HepG2 (cell line): Measurements from ENCODE around the gene C11orf68. TPM values are rescaled to one million over a fixed set of nuclear protein-coding genes. Genes with fewer than 3 reads are reported as not detected.

Source experiments
- ATF6 ChIP-seq: sonication (generic); formaldehyde crosslinking; conservative IDR thresholded peaks from 2 replicates; pipeline ENCODE4 v1.4.0; 2020; ENCODE audit warnings: missing genetic modification reagents
- EED ChIP-seq: sonication (generic); formaldehyde crosslinking; IDR thresholded peaks from 2 replicates; pipeline ENCODE4 v1.5.0; 2020; ENCODE audit warnings: mild to moderate bottlenecking, missing genetic modification reagents
- FOXA1 ChIP-seq, 2 experiments: fragments of 450-650 bp in 1 of 2; sonication (generic) in 1 of 2; formaldehyde crosslinking in 1 of 2; IDR thresholded peaks; 2 replicates each; pipeline versions ENCODE4 v1.4.0 to v1.6.1; 2016 to 2020; ENCODE audit warnings: missing genetic modification reagents in 1 of 2
- FOXM1 ChIP-seq: sonication (generic); formaldehyde crosslinking; IDR thresholded peaks from 2 replicates; pipeline ENCODE4 v1.5.0; 2020; ENCODE audit warnings: missing genetic modification reagents
- HOXD1 ChIP-seq: sonication (generic); formaldehyde crosslinking; IDR thresholded peaks from 2 replicates; pipeline ENCODE4 v1.5.0; 2020; ENCODE audit warnings: missing genetic modification reagents
- PAX8 ChIP-seq: sonication (generic); formaldehyde crosslinking; IDR thresholded peaks from 2 replicates; pipeline ENCODE4 v1.8.0; 2022; ENCODE audit warnings: mild to moderate bottlenecking, missing genetic modification reagents, borderline replicate concordance
- RFX5 ChIP-seq: IDR thresholded peaks from 2 replicates; pipeline ENCODE4 v1.6.1; 2011; ENCODE audit warnings: low read depth, low read length, improper control_type of control experiment
- RFXANK ChIP-seq: IDR thresholded peaks from 2 replicates; pipeline ENCODE4 v1.6.1; 2016
- STAT5B ChIP-seq: sonication (generic); formaldehyde crosslinking; IDR thresholded peaks from 2 replicates; pipeline ENCODE4 v1.4.0; 2020; ENCODE audit warnings: missing genetic modification reagents
- THAP11 ChIP-seq: IDR thresholded peaks from 2 replicates; pipeline ENCODE4 v1.6.1; 2016; ENCODE audit warnings: missing biosample characterization, missing genetic modification reagents
- U2AF1 ChIP-seq: fragments of 200-400 bp; formaldehyde crosslinking; optimal IDR thresholded peaks from 2 replicates; pipeline ENCODE3; 2017; ENCODE audit warnings: mild to moderate bottlenecking, low read depth, low read length
- ZBTB7B ChIP-seq: sonication (generic); formaldehyde crosslinking; IDR thresholded peaks from 2 replicates; pipeline ENCODE4 v1.4.0; 2020; ENCODE audit warnings: missing genetic modification reagents
- ZNF263 ChIP-seq: sonication (generic); formaldehyde crosslinking; IDR thresholded peaks from 2 replicates; pipeline ENCODE4 v1.4.0; 2020; ENCODE audit warnings: missing genetic modification reagents
- ZNF329 ChIP-seq: sonication (generic); formaldehyde crosslinking; IDR thresholded peaks from 2 replicates; pipeline ENCODE4 v1.9.0; 2021; ENCODE audit warnings: low read depth, mild to moderate bottlenecking, missing genetic modification reagents
- ZNF367 ChIP-seq: sonication (generic); formaldehyde crosslinking; IDR thresholded peaks from 2 replicates; pipeline ENCODE4 v1.4.0; 2020; ENCODE audit warnings: missing genetic modification reagents, borderline replicate concordance
- ZNF546 ChIP-seq: sonication (generic); formaldehyde crosslinking; conservative IDR thresholded peaks from 2 replicates; pipeline ENCODE4 v1.8.1; 2023; ENCODE audit warnings: mild to moderate bottlenecking, missing genetic modification reagents
- polyA plus RNA-seq, 8 experiments: library from polyadenylated mRNA; depleted of rRNA in 3 of 8; stranded (reverse) in 7 of 8; unstranded in 1 of 8; fragments of >200 nt; fragmentation: Illumina TruSeq in 4 of 8; extraction: Trizol in 4 of 8; gene quantifications; 2 replicates each; pipeline versions ENCODE4 v1.2.1 to v1.2.3, GENCODE V29; 2011 to 2016; ENCODE audit warnings: low read depth in 4 of 8, missing spikeins in 1 of 8, mixed read lengths in 1 of 8; ENCODE audit not compliant: insufficient read depth in 1 of 8
- total RNA-seq, 5 experiments: library from RNA; depleted of rRNA; stranded (reverse); fragments of >200 nt; fragmentation: Illumina TruSeq; extraction: Trizol; gene quantifications; 2 replicates each; pipeline ENCODE4 v1.2.3, GENCODE V29; 2016; ENCODE audit warnings: low read depth in 1 of 5
- TF ChIP-seq, protein P1 (sequence below): sonication (generic); formaldehyde crosslinking; IDR thresholded peaks from 2 replicates; pipeline ENCODE4 v1.4.0; 2020; ENCODE audit warnings: missing genetic modification reagents
- TF ChIP-seq, protein P2 (sequence below): sonication (generic); formaldehyde crosslinking; IDR thresholded peaks from 2 replicates; pipeline ENCODE4; 2020; ENCODE audit warnings: missing genetic modification reagents, mild to moderate bottlenecking, borderline replicate concordance
- TF ChIP-seq, protein P3 (sequence below): sonication (generic); formaldehyde crosslinking; IDR thresholded peaks from 2 replicates; pipeline ENCODE4 v1.5.1; 2020; ENCODE audit warnings: mild to moderate bottlenecking, missing genetic modification reagents, moderate library complexity

The C11orf68 gene
- total and polyA plus RNA-seq, 2 of the 13 experiments (the other 11 are each of a cell fraction or from before 2014, with no cell fraction given) = 8.4 to 28.3 TPM

DNA sequence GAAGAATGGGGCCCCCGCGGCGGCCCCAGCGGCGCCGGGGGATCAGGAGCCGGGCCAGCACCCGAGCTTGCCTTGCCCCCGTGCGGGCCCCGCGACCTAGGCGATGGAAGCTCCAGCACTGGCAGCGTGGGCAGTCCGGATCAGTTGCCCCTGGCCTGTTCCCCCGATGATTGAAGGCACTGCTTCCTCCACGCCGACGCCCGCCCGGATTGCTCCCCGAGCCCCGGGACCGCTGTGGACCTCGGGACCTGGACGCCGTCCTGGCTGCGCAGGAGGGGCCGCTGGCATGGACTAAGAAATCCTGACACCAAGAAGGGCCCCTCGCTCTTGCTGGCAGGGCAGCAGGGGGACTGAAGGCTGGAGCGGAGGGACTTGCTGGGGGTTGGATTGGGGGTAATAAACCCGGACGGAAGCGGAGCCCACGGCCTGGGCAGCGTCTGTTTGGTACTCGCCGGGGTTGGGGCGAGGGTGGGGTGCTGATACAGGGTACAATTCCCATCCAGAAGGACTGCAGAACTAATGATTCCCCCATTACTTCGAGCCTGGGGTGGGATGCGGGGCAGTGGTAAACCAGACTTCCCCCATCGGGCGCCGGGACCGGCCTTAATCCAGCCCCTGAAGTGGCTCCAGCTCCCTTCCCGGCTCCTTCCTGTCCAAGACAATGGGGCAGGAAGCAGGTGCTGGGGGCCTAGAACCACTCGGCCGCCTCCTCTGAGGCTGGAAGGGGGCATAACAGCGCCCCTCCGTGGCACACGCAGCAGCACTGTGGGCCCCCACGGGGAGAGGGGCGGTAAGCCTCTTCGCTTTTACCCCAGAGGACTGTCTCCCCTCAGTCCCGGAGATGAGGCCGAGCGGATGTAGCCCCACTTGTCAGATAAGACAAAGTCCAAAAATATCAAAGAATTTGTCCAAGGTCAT, 27.4 kb downstream of the C11orf68 start (continued):
- TF ChIP-seq STAT5B (CRISPR knock-in tag) (no peak), ZNF367 (no peak), ZNF546 (CRISPR knock-in tag) (no peak), FOXM1 (CRISPR knock-in tag) (no peak), EED (CRISPR knock-in tag) (no peak), PAX8 (CRISPR knock-in tag) (no peak), ATF6 (no peak), ZNF329 (no peak; the same call in 1 of the 2 replicates), THAP11 (CRISPR knock-in tag) (peak; percentile 70), RFXANK (CRISPR knock-in tag) (0 out of 2 replicates have a peak, but pooled peaks have one; percentile 49), U2AF1 (peak; percentile 8), HOXD1 (no peak; the same call in 1 of the 2 replicates), ZNF263 (peak; percentile 24; the same call in 1 of the 2 replicates), RFX5 (no peak), FOXA1 (IDR thresholded peaks at IDR 0.05) (no peak), FOXA1 (CRISPR knock-in tag; IDR thresholded peaks at IDR 0.05) (no peak), ZBTB7B (CRISPR knock-in tag) (peak; percentile 96)
- TF ChIP-seq, protein P1, sequence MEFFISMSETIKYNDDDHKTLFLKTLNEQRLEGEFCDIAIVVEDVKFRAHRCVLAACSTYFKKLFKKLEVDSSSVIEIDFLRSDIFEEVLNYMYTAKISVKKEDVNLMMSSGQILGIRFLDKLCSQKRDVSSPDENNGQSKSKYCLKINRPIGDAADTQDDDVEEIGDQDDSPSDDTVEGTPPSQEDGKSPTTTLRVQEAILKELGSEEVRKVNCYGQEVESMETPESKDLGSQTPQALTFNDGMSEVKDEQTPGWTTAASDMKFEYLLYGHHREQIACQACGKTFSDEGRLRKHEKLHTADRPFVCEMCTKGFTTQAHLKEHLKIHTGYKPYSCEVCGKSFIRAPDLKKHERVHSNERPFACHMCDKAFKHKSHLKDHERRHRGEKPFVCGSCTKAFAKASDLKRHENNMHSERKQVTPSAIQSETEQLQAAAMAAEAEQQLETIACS (CRISPR knock-in tag) = no peak
- TF ChIP-seq, protein P2, sequence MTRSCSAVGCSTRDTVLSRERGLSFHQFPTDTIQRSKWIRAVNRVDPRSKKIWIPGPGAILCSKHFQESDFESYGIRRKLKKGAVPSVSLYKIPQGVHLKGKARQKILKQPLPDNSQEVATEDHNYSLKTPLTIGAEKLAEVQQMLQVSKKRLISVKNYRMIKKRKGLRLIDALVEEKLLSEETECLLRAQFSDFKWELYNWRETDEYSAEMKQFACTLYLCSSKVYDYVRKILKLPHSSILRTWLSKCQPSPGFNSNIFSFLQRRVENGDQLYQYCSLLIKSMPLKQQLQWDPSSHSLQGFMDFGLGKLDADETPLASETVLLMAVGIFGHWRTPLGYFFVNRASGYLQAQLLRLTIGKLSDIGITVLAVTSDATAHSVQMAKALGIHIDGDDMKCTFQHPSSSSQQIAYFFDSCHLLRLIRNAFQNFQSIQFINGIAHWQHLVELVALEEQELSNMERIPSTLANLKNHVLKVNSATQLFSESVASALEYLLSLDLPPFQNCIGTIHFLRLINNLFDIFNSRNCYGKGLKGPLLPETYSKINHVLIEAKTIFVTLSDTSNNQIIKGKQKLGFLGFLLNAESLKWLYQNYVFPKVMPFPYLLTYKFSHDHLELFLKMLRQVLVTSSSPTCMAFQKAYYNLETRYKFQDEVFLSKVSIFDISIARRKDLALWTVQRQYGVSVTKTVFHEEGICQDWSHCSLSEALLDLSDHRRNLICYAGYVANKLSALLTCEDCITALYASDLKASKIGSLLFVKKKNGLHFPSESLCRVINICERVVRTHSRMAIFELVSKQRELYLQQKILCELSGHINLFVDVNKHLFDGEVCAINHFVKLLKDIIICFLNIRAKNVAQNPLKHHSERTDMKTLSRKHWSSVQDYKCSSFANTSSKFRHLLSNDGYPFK (CRISPR knock-in tag) = peak; percentile 43; the same call in 1 of the 2 replicates
- TF ChIP-seq, protein P3, sequence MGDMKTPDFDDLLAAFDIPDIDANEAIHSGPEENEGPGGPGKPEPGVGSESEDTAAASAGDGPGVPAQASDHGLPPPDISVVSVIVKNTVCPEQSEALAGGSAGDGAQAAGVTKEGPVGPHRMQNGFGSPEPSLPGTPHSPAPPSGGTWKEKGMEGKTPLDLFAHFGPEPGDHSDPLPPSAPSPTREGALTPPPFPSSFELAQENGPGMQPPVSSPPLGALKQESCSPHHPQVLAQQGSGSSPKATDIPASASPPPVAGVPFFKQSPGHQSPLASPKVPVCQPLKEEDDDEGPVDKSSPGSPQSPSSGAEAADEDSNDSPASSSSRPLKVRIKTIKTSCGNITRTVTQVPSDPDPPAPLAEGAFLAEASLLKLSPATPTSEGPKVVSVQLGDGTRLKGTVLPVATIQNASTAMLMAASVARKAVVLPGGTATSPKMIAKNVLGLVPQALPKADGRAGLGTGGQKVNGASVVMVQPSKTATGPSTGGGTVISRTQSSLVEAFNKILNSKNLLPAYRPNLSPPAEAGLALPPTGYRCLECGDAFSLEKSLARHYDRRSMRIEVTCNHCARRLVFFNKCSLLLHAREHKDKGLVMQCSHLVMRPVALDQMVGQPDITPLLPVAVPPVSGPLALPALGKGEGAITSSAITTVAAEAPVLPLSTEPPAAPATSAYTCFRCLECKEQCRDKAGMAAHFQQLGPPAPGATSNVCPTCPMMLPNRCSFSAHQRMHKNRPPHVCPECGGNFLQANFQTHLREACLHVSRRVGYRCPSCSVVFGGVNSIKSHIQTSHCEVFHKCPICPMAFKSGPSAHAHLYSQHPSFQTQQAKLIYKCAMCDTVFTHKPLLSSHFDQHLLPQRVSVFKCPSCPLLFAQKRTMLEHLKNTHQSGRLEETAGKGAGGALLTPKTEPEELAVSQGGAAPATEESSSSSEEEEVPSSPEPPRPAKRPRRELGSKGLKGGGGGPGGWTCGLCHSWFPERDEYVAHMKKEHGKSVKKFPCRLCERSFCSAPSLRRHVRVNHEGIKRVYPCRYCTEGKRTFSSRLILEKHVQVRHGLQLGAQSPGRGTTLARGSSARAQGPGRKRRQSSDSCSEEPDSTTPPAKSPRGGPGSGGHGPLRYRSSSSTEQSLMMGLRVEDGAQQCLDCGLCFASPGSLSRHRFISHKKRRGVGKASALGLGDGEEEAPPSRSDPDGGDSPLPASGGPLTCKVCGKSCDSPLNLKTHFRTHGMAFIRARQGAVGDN (CRISPR knock-in tag) = peak; percentile 78
